Omental fat pad (tissue), 4 donors: Measurements from ENCODE around the gene IGFLR1. TPM values are rescaled to one million over a fixed set of nuclear protein-coding genes. Genes with fewer than 3 reads are reported as not detected.

Source experiments
- ATAC-seq: fragments of 150-250 bp; one replicate; pipeline ENCODE4 v1.9.1; 2016; ENCODE audit warnings: mild to moderate bottlenecking, moderate library complexity; ENCODE audit not compliant: low FRiP score
- DNase-seq: peaks from one replicate; pipeline ENCODE4 v3.0.0-alpha.2; 2019; ENCODE audit warnings: low spot score
- total RNA-seq, 4 donors: library from RNA; depleted of rRNA; stranded (reverse); fragments of >200 nt; gene quantifications; one replicate each; pipeline ENCODE4 v1.1.0, GENCODE V29; 2016
- TF ChIP-seq, protein P1 (sequence below), 3 donors: fragments of 450-650 bp; IDR thresholded peaks; one replicate each; pipeline ENCODE4 v1.5.1; 2016 to 2017; ENCODE audit warnings: antibody characterized with exemption in 3 of 3, mild to moderate bottlenecking in 3 of 3, moderate library complexity in 2 of 3

Gene IGFLR1
- total RNA-seq, 4 donors from 2014 or later: 5.8 to 14.8 (median 10.1) TPM

GRCh38 chr19:35731779-35732405 lies 10.4 kb downstream of the IGFLR1 start:
- DNase-seq (no peak), ATAC-seq (no peak)
- TF ChIP-seq, protein P1, sequence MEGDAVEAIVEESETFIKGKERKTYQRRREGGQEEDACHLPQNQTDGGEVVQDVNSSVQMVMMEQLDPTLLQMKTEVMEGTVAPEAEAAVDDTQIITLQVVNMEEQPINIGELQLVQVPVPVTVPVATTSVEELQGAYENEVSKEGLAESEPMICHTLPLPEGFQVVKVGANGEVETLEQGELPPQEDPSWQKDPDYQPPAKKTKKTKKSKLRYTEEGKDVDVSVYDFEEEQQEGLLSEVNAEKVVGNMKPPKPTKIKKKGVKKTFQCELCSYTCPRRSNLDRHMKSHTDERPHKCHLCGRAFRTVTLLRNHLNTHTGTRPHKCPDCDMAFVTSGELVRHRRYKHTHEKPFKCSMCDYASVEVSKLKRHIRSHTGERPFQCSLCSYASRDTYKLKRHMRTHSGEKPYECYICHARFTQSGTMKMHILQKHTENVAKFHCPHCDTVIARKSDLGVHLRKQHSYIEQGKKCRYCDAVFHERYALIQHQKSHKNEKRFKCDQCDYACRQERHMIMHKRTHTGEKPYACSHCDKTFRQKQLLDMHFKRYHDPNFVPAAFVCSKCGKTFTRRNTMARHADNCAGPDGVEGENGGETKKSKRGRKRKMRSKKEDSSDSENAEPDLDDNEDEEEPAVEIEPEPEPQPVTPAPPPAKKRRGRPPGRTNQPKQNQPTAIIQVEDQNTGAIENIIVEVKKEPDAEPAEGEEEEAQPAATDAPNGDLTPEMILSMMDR (IDR thresholded peaks at IDR 0.05): no peak

DNA sequence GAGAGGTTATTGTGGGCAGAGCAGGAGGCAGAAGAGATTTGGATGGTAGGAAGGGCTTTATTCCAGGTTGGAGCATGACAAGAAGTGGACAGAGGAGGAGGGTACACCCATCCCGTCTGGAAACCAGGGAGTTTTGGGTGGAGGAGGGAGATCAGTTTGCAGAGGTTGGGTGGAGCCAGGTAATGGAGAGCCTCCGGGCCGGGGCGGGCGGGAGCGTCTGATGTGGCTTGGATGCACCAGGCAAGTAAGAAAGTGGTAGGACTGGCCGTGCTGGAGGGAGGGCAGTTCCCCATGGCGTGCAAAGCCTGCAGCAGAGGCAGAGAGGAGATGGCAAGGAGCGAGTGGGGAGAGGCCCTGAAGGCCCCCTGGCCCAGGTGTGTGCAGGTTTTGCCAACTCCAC lies 10.9 kb downstream of the IGFLR1 start:
- TF ChIP-seq, protein P1 (IDR thresholded peaks at IDR 0.05): no peak
- DNase-seq: no peak
- no peak for ATAC-seq

DNA sequence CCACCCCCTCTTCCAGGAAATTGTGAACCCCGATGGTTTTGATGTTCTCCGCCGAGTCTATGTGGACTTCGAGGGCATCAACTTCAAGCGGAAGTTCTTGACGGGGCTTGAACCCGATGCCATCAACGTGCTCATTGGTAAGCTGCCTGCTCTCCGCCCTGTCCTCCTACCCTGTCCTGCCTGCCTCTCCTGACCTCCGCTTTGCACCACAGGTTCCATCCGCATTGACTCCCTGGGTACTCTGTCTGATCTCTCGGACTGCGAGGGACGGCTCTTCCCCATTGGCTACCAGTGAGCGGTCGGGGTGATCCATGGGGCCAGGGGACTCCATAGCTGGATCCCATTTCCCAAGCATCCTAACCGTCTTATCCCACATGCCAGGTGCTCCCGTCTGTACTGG lies 11.9 kb downstream of the IGFLR1 start:
- DNase-seq (no peak), ATAC-seq (no peak)
- TF ChIP-seq, protein P1 (IDR thresholded peaks at IDR 0.05): no peak

GRCh38 chr19:35729763-35730162 lies 12.5 kb downstream of the IGFLR1 start:
- TF ChIP-seq, protein P1 (IDR thresholded peaks at IDR 0.05): no peak
- ATAC-seq: no peak
- DNase-seq: no peak

DNA sequence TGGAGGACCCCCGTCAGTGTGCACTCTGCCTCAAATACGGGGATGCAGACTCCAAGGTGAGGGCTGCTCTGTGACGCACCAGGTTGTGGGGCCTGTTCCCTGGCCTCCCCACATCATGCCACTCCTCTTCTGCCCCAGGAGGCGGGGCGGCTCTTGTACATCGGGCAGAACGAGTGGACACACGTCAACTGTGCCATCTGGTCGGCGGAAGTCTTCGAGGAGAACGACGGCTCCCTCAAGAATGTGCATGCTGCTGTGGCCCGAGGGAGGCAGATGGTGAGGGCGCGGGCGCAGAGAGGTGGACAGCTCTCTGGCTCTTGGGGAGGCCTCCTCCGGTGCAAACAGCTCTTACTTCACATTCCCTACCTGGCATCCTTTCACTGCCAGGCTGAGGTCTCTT lies 13.2 kb downstream of the IGFLR1 start:
- TF ChIP-seq, protein P1 (IDR thresholded peaks at IDR 0.05): no peak
- ATAC-seq: no peak
- DNase-seq: no peak

- ATAC-seq: no peak
- TF ChIP-seq, protein P1 (IDR thresholded peaks at IDR 0.05): no peak
- no peak for DNase-seq
Observed at GRCh38 chr19:35727956-35728706, 14.1 kb downstream of the IGFLR1 start.
